ENCODE data around the gene SMG1. TPM values are rescaled to one million over a fixed set of nuclear protein-coding genes. Genes with fewer than 3 reads are reported as not detected.
"Not testable (repeated sequence)": the region's sequence is repeated elsewhere in the genome, so short reads cannot be mapped to it uniquely, and the experiment has no call there.

Gene SMG1
- total RNA-seq, 2 experiments from 2014 or later = 78.9 to 91.3 TPM

DNA sequence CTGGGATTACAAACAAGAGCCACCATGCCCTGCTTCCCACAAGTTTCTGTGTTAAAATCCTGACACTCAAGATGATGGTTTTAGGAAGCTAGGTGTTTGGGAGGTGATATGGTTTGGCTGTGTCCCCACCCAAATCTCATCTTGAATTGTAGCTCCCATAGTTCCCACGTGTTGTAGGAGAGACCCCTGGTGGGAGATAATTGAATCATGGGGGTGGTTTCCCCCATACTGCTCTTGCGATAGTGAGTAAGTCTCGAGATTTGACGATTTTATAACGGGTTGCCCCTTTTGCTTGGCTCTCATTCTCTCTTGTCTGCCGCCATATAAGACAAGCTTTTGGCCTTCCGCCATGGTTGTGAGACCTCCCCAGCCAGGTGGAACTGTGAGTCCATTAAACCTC lies 17.2 kb upstream of the SMG1 start:
- Mint-ChIP-seq H3K27me3 (no peaks in the 10 kb centered on the region), H3K4me3 (no peak overlapping the region), H3K4me1 (peaks cover 9% of the 10 kb centered on the region), H3K27ac (no peak overlapping the region), H3K9me3 (no peaks in the 10 kb centered on the region), H3K36me3 (no peaks in the 10 kb centered on the region)
- DNase-seq = no peak

DNA sequence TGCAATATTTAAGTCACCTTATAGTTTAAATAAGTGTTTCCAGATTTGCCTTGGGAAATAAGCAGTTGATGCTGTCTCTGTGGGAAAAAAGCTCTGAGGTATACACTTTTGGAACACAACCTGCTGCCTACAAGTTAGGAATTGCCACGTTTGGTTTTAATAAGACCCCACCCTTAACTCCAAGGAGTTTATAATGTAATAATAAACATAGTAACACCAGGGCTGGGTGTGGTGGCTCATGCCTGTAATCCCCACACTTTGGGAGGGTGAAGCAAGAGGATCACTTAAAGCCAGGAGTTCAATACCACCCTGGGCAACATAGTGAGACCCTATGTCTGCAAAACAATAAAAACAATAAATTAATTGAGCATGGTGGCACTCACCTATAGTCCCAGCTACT lies 15.9 kb upstream of the SMG1 start:
- Mint-ChIP-seq H3K4me3 (no peak overlapping the region), H3K36me3 (no peaks in the 10 kb centered on the region), H3K27me3 (no peaks in the 10 kb centered on the region), H3K4me1 (peaks cover 9% of the 10 kb centered on the region), H3K27ac (no peak overlapping the region), H3K9me3 (no peaks in the 10 kb centered on the region)
- DNase-seq = no peak

DNA sequence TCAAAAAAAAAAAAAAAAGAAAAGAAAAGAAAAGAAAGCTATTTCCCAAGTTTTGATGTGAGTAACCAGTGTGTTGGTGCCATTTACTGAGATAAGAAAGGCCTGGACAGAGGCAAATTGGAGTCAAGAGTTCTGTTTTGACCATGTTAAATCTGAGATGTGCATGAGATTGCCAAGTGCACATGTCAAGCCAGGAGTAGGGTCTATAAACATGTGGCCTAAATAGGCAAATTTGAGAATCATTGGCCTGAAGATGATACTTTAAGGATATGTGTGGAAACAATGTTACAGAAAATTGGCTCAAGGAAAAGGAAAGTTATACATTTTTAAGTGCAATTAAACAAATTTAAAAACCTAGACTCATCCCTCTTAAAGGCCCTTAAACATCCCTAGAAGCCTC lies 15.3 kb upstream of the SMG1 start:
- Mint-ChIP-seq H3K36me3 (no peaks in the 10 kb centered on the region), H3K9me3 (no peaks in the 10 kb centered on the region), H3K4me1 (peaks cover 7% of the 10 kb centered on the region), H3K27me3 (peaks cover 5% of the 10 kb centered on the region), H3K4me3 (no peak overlapping the region), H3K27ac (no peak overlapping the region)
- DNase-seq = no peak

DNA sequence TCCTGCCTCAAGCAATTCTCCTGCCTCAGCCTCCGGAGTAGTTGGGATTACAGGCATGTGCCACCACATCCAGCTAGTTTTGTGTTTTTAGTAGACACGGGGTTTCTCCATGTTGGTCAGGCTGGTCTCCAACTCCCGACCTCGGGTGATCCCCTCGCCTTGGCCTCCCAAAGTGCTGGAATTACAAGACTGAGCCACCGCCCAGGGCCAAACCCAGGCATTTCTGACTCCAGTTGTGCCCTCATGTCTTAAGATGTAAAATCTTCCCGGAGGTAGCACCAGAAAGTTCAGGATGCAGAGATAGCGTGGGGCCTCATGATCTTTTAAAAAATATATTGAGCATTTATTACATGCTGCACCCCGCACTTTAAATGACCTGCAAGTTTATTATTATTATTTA lies 12.8 kb upstream of the SMG1 start:
- no peak overlapping the region for H3K4me3 Mint-ChIP-seq
- DNase-seq = no peak
- no peak overlapping the region for H3K27ac Mint-ChIP-seq
- H3K36me3 Mint-ChIP-seq = no peaks in the 10 kb centered on the region
- no peaks in the 10 kb centered on the region for H3K9me3 Mint-ChIP-seq
- H3K27me3 Mint-ChIP-seq = peaks cover 6% of the 10 kb centered on the region
- H3K4me1 Mint-ChIP-seq = no peaks in the 10 kb centered on the region

DNA sequence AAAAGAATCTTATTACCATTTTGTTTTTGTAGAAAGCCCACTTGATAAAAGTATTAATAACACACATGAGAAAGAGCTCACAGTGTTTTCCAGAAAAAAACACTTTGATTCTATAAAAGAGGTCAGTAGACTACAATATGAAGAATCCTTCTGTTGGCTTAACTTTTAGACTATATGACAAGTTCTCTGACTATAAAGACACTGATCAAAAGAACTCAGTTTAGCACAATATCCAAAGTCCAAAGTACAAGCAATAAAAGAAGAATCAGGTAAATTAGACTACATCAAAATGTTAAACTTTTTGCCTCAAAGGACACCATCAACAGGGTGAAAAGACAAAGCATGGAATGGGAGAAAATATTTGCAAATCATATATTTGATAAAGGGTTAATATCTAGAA lies 11.2 kb upstream of the SMG1 start:
- DNase-seq = no peak

DNA sequence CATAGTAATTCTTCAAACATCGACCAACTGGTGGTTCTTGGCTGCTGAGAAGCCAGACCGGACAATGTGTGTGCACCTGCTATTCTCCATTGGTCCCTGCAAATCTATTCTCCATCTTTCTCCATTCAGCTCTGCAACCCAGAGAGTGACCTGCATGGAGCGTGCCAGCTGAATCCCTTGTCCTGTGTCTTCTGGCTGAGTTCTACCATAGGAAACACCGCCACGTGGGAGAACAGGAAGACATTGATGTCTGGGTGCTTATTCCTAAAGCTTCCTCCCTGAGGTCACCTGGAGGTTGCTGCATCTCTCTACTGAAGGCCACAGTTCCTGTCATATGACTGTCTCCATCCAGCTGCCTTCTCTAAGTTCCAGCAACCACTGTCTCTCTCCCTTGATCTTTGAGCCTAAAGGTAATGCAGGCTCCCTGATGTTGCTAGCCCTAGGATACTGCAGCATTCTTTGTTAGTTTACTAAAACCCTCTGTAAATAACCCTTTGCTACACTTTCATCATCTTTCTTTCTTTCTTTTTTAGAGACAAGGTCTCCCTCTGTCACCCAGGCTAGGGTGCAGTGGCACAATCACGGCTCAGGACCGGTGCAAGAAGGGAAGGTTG lies 10.6 kb upstream of the SMG1 start:
- Mint-ChIP-seq H3K9me3 (no peaks in the 10 kb centered on the region), H3K4me3 (no peak overlapping the region), H3K27me3 (peaks cover 6% of the 10 kb centered on the region), H3K36me3 (no peaks in the 10 kb centered on the region), H3K4me1 (peaks cover under 1% of the 10 kb centered on the region), H3K27ac (peak overlapping the region; percentile 32)
- DNase-seq = no peak

More for the DNA sequence above, 11.2 kb upstream of the SMG1 start:
- no peaks in the 10 kb centered on the region for H3K9me3 Mint-ChIP-seq
- H3K27ac Mint-ChIP-seq = no peak overlapping the region
- H3K4me3 Mint-ChIP-seq = no peak overlapping the region
- no peaks in the 10 kb centered on the region for H3K36me3 Mint-ChIP-seq
- H3K27me3 Mint-ChIP-seq = peaks cover 6% of the 10 kb centered on the region
- no peaks in the 10 kb centered on the region for H3K4me1 Mint-ChIP-seq

DNA sequence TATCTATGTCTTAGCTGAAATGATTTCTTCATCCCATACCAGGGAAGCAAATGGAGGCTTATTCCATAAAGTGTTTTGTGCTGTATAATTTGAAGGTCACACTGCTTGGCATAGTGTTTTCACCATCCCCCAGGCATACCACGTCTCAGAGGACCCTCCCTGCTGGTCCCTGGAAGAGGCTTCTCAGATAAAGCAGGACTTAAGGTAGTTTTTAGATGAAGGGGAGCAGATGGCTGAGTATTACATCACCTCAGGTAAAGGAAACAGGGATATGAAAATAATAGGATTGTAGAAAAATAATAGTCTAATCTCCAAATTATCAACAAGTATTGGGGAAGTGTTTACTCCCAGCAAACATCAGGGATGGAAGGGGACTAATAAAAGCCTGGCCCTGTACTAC lies 7.3 kb upstream of the SMG1 start:
- no peak for DNase-seq
- H3K27ac Mint-ChIP-seq = no peak overlapping the region
- peaks cover 6% of the 10 kb centered on the region for H3K27me3 Mint-ChIP-seq
- H3K4me1 Mint-ChIP-seq = peaks cover 4% of the 10 kb centered on the region
- H3K36me3 Mint-ChIP-seq = no peaks in the 10 kb centered on the region
- H3K9me3 Mint-ChIP-seq = no peaks in the 10 kb centered on the region
- no peak overlapping the region for H3K4me3 Mint-ChIP-seq

DNA sequence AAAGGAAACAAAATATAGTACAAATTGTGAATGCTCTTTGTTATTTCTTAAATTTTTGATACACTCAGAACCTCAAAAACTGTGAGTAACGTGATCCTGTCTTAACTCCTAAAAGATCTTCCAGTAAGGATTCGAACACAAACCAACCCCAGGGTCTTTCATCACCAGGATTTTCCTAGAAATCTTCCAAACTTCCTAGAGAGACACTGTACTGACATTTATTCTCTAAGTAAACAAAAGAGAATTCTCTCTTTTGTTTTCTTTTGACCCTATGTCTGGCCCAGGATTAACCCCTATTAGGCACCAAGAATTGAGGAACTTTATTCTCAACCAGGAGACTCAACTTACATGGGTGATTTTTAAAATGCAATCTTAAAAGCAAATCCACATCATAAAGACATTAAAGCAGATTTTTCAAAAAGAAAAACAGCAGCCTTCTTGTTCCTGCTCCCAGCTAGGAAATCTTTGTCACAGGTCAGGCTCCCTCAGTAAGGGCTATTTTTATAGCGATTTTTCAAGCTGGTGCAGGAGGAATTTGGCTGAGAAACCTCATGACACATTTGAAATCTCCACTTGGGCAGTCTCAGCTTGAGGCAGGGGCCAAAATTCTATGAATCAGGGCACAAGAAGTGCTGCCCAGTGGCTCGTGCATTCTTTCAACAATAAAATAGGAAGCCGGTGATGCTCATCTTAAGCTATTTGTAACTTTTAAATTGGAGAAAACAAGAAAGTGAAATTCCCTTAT lies 6.2 kb upstream of the SMG1 start:
- peaks cover 4% of the 10 kb centered on the region for H3K4me1 Mint-ChIP-seq
- H3K36me3 Mint-ChIP-seq = no peaks in the 10 kb centered on the region
- H3K9me3 Mint-ChIP-seq = no peaks in the 10 kb centered on the region
- H3K27me3 Mint-ChIP-seq = peaks cover 6% of the 10 kb centered on the region
- H3K27ac Mint-ChIP-seq = no peak overlapping the region
- DNase-seq = no peak
- H3K4me3 Mint-ChIP-seq = no peak overlapping the region

DNA sequence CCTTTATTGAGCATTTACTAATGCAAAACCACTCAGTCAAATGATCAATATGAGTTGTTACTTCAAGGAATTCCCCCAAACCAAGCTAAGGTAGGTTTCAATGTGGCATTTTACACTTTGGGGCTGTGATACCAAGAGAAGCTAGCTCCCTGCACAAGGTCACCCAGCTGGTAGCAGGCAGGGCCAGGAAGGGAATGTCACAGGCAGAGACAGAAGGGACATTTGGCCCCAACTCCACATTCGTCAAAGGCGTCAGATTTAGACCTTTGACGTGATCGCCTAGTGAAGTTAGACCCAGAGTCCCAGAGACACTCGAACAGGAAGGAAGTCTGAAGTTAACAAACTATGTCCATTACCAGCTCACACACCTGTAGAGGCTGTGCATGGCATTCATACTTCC lies 5.5 kb upstream of the SMG1 start:
- H3K9me3 Mint-ChIP-seq = peaks cover 2% of the 10 kb centered on the region
- no peak overlapping the region for H3K27ac Mint-ChIP-seq
- no peak overlapping the region for H3K4me3 Mint-ChIP-seq
- peaks cover 7% of the 10 kb centered on the region for H3K4me1 Mint-ChIP-seq
- H3K27me3 Mint-ChIP-seq = peaks cover 4% of the 10 kb centered on the region
- no peak for DNase-seq
- H3K36me3 Mint-ChIP-seq = peaks cover 4% of the 10 kb centered on the region

DNA sequence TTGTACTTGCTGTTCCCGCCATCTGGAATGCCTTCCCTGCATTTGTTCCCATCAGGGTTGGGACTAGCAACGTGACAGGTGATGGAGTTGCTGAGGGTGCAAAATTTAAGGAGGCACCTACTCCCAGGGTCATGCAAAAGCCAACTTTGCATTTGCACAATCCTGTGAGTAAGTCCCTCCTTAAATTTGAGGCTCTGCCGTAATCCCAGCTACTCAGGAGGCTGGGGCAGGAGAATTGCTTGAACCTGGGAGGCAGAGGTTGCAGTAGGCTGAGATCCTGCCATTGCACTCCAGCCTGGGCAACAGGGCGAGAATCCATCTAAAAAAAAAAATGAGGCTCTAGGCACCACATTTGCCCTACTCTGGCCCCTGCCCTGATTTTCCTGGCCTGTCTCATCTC lies 3.9 kb upstream of the SMG1 start:
- not testable (repeated sequence) for H3K4me1 Mint-ChIP-seq, DNase-seq, H3K4me3 Mint-ChIP-seq, H3K27me3 Mint-ChIP-seq, H3K27ac Mint-ChIP-seq, H3K9me3 Mint-ChIP-seq, H3K36me3 Mint-ChIP-seq

DNA sequence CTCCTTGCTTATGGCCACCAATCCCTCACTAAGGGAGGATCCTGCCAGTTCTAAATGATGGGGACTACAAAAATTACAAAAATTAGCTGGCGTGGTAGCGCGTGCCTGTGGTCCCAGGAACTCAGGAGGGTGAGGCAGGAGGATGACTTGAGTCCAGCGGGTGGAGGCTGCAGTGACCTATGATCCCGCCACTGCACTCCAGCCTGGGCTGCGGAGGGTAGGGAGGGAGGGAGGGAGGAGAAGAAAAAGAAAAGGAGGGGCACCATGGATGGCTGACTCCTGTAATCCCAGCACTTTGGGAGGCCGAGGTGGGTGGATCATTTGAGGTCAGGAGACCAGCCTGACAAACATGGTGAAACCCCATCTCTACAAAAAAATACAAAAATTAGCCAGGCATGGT lies 1.9 kb upstream of the SMG1 start:
- not testable (repeated sequence) for H3K27ac Mint-ChIP-seq, H3K27me3 Mint-ChIP-seq, H3K4me3 Mint-ChIP-seq, H3K9me3 Mint-ChIP-seq, DNase-seq
- Mint-ChIP-seq H3K36me3 (peaks cover 15% of the 10 kb centered on the region), H3K4me1 (peaks cover 16% of the 10 kb centered on the region)

DNA sequence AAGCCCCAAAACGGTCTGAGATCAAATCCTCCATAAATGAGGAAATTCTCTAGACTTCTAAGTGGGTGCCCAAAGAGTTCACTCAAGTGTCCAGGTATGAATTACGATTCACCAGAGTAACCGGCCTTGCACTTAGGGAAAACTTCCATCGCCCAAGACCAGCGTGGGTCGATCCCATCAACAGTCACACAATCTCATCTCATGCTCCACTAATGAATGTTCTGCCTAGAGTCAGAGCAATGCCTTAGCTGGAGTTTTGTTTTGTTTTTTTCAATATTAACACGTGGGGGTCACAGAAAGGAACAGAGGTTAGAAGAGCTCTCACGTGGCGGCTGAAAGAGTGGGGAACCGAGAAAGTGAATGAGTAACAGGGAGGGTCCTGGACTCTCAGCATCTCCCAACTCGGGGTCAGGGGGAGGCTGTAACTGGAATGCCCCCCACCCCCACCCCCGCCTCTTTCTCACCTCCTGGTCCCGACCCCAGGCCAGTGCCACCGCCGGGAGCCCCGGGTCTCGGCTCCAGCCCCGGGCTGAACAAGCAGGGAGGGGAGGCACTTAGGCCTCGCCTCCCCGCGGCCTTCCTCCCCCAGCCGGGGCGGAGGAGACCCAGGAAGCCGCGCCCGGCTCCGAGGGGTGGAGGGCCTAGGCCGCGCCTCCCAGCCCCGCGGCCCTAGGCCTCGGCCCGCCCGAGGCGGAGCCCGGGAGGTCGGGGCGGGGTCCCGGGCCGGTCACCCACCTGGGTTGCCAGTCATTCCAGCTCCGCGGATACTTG lies 808 bp downstream of the SMG1 start:
- not testable (repeated sequence) for H3K27me3 Mint-ChIP-seq, H3K9me3 Mint-ChIP-seq
- Mint-ChIP-seq H3K27ac (peak overlapping the region; percentile 97), H3K4me3 (peak overlapping the region; percentile 88), H3K4me1 (peaks cover 25% of the 10 kb centered on the region), H3K36me3 (peaks cover 26% of the 10 kb centered on the region)
- peak; percentile 76 for DNase-seq

DNA sequence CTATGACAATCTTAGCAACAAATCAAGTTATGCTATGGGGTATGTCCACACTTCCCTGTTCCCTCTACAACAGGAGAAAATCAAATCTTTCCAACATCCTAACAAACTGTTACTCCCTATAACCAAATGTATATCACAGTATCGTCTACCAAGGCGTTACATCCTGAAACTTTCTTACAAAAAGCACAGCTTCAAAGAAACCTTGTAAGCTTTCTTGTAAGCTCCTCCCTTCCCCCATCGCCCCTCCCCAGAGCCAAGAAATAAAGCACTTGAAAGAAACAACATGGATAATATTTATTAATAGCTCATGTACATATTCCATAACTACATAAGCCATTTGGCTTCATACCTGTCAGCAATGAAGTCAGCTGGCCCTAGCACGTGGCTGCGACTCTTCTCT lies 2.3 kb downstream of the SMG1 start:
- Mint-ChIP-seq H3K36me3 (peaks cover 32% of the 10 kb centered on the region), H3K27ac (peak overlapping the region; percentile 90), H3K4me3 (peak overlapping the region; percentile 88), H3K4me1 (peaks cover 29% of the 10 kb centered on the region)
- not testable (repeated sequence) for H3K27me3 Mint-ChIP-seq, H3K9me3 Mint-ChIP-seq, DNase-seq

DNA sequence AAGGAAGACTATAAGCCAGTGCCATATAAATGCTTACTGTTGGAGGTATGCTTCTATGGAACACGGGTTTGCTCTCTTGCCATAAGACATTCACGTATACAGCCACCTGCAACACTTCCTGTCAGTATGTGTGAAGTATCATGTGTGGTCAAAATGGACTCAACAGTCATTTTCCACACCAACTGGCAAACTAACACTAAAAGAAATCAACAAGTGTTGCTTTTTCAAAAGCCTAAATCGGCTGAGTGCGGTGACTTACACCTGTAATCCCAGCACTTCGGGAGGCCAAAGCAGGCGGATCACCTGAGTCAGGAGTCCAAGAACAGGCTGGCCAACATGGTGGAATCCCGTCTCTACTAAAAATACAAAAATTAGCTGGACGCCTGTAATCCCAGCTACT lies 3.1 kb downstream of the SMG1 start:
- not testable (repeated sequence) for H3K9me3 Mint-ChIP-seq, DNase-seq, H3K27me3 Mint-ChIP-seq
- H3K36me3 Mint-ChIP-seq = peaks cover 40% of the 10 kb centered on the region
- peaks cover 33% of the 10 kb centered on the region for H3K4me1 Mint-ChIP-seq
- H3K4me3 Mint-ChIP-seq = peak overlapping the region; percentile 88
- peak overlapping the region; percentile 80 for H3K27ac Mint-ChIP-seq

DNA sequence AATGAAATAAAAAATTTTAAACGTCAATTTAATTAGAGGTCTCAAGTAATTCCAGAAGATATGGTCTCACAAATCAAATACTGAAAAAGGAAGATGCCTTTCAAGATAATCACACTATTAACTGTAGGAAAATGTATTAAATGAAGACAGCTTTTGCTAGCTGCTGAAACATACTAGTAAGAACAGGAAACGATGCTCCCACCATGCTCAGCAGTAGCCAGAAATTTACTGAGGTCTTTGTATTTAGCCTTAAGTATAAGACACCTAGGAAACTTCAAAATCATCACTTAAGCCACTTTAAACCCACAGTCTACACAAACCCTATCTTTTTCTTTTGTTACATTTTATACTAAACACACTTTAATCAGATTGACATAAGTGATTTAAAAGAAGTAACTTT lies 16.6 kb downstream of the SMG1 start:
- DNase-seq, H3K27me3 Mint-ChIP-seq, H3K4me3 Mint-ChIP-seq, H3K9me3 Mint-ChIP-seq, H3K27ac Mint-ChIP-seq: not testable (repeated sequence)
- peaks cover 12% of the 10 kb centered on the region for H3K36me3 Mint-ChIP-seq
- H3K4me1 Mint-ChIP-seq = peaks cover 20% of the 10 kb centered on the region

All from activated naive CD8-positive, alpha-beta T cell treated with anti-CD3 and anti-CD28 coated beads for 36 hours (primary cell).